Measurements from ENCODE around the gene CIAO2B.
"Not testable (repeated sequence)": the region's sequence is repeated elsewhere in the genome, so short reads cannot be mapped to it uniquely, and the experiment has no call there.

The CIAO2B gene

GRCh38 chr16:66964049-66964448 lies 29.8 kb upstream of the CIAO2B start:
- no peak for DNase-seq
- TF ChIP-seq GATA1 (IDR thresholded peaks at IDR 0.05; ENCODE audit: low read depth, low read length) = no peak

DNA sequence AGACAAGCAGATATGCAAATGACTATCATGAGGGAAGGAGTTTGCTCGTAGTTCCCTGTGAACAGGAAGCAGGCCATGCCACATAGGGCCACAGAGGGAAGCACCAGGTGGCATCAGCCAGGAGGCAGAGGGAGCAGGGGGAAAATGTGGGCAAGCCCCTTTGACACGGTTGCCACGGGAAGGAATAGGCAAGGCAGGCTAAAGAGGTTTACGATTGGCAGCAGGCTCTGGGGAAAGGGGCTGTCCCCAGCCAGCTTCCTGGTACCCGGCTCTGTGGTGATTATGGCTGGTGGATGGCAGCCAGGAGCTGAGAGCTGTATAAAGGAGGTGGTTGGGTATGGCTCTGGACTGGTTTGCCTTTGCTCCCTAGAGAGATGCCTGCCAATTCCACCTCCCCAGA lies 27.7 kb upstream of the CIAO2B start:
- TF ChIP-seq GATA1 (IDR thresholded peaks at IDR 0.05; ENCODE audit: low read depth, low read length) (no peak), POLR2A (IDR thresholded peaks at IDR 0.05; ENCODE audit: low read length) (no peak)
- DNase-seq = no peak

- peak; percentile 68 to 75 for DNase-seq
- TF ChIP-seq POLR2A (IDR thresholded peaks at IDR 0.05; ENCODE audit: low read length) = no peak
- TF ChIP-seq GATA1 (IDR thresholded peaks at IDR 0.05; ENCODE audit: low read depth, low read length) = no peak
These were observed 27.0 kb upstream of the CIAO2B start, which contains the start of gene CES3 for GRCh38 chr16:66961065-66961744. TSS of gene CES3 (plus strand) at chr16:66961266. CDS start at chr16:66961308, 42 bp downstream.

DNA sequence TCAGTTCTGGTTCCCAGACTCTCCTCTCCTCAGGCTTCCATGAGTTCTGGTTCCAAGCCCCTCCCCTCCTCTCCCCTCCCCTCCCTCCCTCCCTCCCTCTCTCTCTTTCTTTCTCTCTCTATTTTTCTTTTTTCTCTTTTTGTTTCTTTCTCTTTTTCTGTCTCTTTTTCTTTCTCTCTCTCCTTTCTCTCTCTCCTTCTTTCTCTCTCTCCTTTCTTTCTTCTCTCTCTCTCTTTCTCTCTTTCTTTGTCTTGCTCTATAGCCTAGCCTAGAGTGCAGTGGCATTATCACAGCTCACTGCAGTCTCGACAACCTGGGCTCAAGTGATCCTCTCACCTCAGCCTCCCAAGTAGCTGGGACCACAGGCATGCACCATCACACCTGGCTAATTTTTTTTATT lies 26.1 kb upstream of the CIAO2B start:
- DNase-seq = no peak
- TF ChIP-seq GATA1 (IDR thresholded peaks at IDR 0.05; ENCODE audit: low read depth, low read length) = no peak
- TF ChIP-seq POLR2A (IDR thresholded peaks at IDR 0.05; ENCODE audit: low read length) = no peak

DNA sequence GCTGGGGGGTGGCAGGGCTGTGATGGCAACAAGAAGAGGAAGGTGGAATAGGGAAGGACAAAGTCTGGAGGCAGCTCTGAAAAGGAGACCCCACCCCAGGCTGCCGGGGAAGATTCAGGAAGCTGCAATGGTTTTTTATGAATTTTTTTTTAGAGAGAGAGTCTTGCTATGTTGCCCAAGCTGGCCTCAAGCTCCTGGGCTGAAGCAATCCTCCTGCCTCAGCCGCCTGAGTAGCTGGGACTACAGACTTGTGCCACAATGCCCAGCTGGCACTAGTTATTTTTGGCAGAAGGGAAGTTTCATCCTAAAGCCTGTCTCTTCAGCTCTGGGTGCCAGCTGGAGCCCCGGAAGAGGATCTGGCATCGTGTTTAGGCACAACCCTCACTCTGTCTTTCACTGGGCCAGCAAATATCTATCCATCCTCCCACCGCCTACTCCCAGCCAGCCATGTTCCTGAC lies 25.5 kb upstream of the CIAO2B start:
- TF ChIP-seq GATA1 (IDR thresholded peaks at IDR 0.05; ENCODE audit: low read depth, low read length) (no peak), POLR2A (IDR thresholded peaks at IDR 0.05; ENCODE audit: low read length) (no peak)
- DNase-seq = no peak

DNA sequence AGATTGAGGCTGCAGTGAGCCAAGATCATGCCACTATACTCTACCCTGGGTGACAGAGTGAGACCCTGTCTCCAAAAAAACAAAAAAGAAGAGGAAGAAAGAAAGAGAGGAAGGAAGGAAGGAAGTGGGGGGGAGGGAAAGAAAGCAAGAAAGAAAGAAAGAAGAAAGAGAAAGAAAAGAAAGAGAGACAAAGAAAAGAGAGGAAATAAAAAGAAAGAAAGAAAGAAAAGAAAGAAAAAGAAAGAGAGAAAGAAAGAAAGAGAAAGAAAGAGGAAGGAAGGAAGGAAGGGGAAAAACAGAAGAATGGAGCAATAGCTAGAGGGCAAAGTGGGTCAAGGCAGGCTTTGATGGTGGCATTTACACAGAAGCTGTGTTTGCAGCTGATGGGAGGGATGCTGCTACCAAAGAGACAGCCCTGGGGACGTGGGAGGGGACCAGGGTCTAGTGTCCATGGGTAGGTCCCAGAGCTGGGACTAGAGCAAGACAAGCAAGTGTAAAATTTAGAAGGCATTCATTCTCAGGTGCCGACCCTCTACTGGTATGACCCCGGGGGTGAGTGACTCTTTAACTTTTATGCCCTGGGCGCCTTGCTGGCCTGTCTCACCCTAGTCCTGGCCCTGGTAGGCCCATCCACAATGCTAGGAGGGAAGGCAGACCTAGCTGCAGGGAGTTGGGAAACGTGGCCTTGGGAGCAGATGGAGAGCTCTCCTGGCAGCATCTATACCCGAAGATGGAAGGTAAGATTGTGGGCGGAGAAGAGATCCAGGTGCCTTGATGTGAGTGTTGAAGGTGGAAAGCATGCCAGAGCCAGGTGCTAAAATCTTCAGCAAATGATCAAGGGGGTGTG lies 24.9 kb upstream of the CIAO2B start:
- DNase-seq = no peak
- no peak for TF ChIP-seq POLR2A (IDR thresholded peaks at IDR 0.05; ENCODE audit: low read length)
- no peak for TF ChIP-seq GATA1 (IDR thresholded peaks at IDR 0.05; ENCODE audit: low read depth, low read length)

DNA sequence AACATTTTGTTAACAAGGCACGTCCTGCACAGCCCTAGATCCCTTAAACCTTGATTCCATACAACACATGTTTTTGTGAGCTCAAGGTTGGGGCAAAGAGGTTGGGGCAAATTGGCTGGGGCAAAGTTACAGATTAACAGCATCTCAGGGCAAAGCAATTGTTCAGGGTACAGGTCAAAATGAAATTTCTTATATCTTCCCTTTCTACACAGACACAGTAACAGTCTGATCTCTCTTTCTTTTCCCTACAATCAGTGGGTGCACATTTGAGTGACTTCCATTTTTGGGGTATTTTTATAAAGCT lies 21.9 kb upstream of the CIAO2B start:
- not testable (repeated sequence) for DNase-seq

GRCh38 chr16:66955363-66956153 lies 21.4 kb upstream of the CIAO2B start:
- DNase-seq = not testable (repeated sequence)

- peak; percentile 67 to 84 for DNase-seq
- no peak for TF ChIP-seq GATA1 (IDR thresholded peaks at IDR 0.05; ENCODE audit: low read depth, low read length)
- no peak for TF ChIP-seq POLR2A (IDR thresholded peaks at IDR 0.05; ENCODE audit: low read length)
These were observed 20.0 kb upstream of the CIAO2B start for GRCh38 chr16:66954097-66954659.

GRCh38 chr16:66953462-66954096 lies 19.4 kb upstream of the CIAO2B start:
- peak in 1 of 2 experiments; percentile 15 for DNase-seq
- TF ChIP-seq GATA1 (IDR thresholded peaks at IDR 0.05; ENCODE audit: low read depth, low read length) = no peak
- TF ChIP-seq POLR2A (IDR thresholded peaks at IDR 0.05; ENCODE audit: low read length) = no peak

GRCh38 chr16:66952430-66953110 lies 18.4 kb upstream of the CIAO2B start:
- no peak for DNase-seq
- TF ChIP-seq GATA1 (IDR thresholded peaks at IDR 0.05; ENCODE audit: low read depth, low read length) (no peak), POLR2A (IDR thresholded peaks at IDR 0.05; ENCODE audit: low read length) (no peak)

DNA sequence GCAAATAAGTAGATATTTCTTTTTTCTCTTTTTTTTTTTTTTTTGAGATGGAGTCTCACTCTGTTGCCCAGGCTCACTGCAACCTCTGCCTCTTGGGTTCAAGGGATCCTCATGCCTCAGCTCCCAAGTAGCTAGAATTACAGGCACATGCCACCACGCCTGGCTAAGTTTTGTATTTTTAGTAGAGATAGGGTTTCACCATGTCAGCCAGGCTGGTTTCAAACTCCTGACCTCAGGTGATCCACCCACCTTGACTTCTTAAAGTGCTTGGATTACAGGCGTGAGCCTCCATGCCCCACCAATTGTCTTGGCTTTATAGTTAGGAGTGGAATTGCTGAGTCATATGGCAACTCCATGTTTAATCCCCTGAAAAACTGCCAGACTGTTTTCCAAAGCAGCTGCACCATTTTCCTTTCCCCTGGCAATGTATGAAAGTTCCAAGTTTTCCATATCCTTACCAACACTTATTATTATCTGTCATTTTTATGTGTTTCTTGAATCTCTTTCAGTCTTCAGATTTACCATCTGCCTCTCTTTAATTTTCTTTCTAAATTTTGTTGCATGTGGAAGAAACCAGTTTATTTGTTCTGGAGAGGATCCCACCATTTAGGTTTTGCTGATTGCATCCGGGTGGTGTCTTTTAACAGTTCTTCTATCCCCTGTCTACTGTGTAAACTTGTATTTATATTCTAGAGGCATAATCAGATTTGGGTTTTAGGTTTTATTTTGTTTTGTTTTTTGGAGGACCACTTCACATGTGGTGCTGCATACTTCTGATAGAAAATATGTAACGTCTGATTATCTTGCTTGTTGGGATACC lies 17.0 kb upstream of the CIAO2B start:
- TF ChIP-seq POLR2A (IDR thresholded peaks at IDR 0.05; ENCODE audit: low read length) = no peak
- TF ChIP-seq GATA1 (IDR thresholded peaks at IDR 0.05; ENCODE audit: low read depth, low read length) = no peak
- DNase-seq = no peak
